Esophagus muscularis mucosa (tissue), 4 donors: ENCODE measurements around the gene SERINC5.

Source experiments
- CTCF ChIP-seq, 3 experiments: fragments of 200-600 bp in 2 of 3; fragments of 450-650 bp in 1 of 3; sonication (generic) in 2 of 3; IDR thresholded peaks; one replicate each; pipeline ENCODE4 v1.5.1; 2017 to 2019; ENCODE audit warnings: antibody characterized with exemption in 3 of 3, mild to moderate bottlenecking in 2 of 3, moderate library complexity in 1 of 3
- EP300 ChIP-seq: sonication (generic); formaldehyde crosslinking; IDR thresholded peaks from one replicate; pipeline ENCODE4 v1.6.1; 2017; ENCODE audit warnings: antibody characterized with exemption
- POLR2A ChIP-seq: fragments of 450-650 bp; IDR thresholded peaks from one replicate; pipeline ENCODE4 v1.6.1; 2017; ENCODE audit warnings: antibody characterized with exemption, moderate library complexity, mild to moderate bottlenecking, low read depth
- POLR2AphosphoS5 ChIP-seq, 2 donors: sonication (generic); formaldehyde crosslinking; IDR thresholded peaks; one replicate each; pipeline ENCODE4 v1.6.1; 2017; ENCODE audit warnings: antibody characterized with exemption in 2 of 2

- TF ChIP-seq POLR2A: no peak
- no peak for TF ChIP-seq CTCF (IDR thresholded peaks at IDR 0.05)
- TF ChIP-seq POLR2AphosphoS5 (IDR thresholded peaks at IDR 0.05): no peak
- TF ChIP-seq EP300: no peak
Measured at GRCh38 chr5:80208381-80208780, 47.5 kb downstream of the SERINC5 start.
